Upper lobe of left lung (tissue), 4 donors: ENCODE results near the gene PTPN5.

ENCODE experiments used
- CTCF ChIP-seq, 6 experiments: fragments of 450-650 bp in 4 of 6; fragments of 200-600 bp in 2 of 6; sonication (generic) in 2 of 6; IDR thresholded peaks; one replicate each; pipeline ENCODE4 v1.5.1; 2016 to 2019; ENCODE audit warnings: antibody characterized with exemption in 6 of 6
- EP300 ChIP-seq, 4 donors: sonication (generic); formaldehyde crosslinking; IDR thresholded peaks; one replicate each; pipeline ENCODE4 v1.5.1; 2017; ENCODE audit warnings: antibody characterized with exemption in 4 of 4, control low read depth in 2 of 4
- POLR2A ChIP-seq, 4 donors: fragments of 450-650 bp; IDR thresholded peaks; one replicate each; pipeline ENCODE4 v1.5.1; 2016 to 2017; ENCODE audit warnings: antibody characterized with exemption in 4 of 4, mild to moderate bottlenecking in 2 of 4
- POLR2AphosphoS5 ChIP-seq, 2 donors: sonication (generic); formaldehyde crosslinking; IDR thresholded peaks; one replicate each; pipeline ENCODE4 v1.5.1; 2017; ENCODE audit warnings: antibody characterized with exemption in 2 of 2

DNA sequence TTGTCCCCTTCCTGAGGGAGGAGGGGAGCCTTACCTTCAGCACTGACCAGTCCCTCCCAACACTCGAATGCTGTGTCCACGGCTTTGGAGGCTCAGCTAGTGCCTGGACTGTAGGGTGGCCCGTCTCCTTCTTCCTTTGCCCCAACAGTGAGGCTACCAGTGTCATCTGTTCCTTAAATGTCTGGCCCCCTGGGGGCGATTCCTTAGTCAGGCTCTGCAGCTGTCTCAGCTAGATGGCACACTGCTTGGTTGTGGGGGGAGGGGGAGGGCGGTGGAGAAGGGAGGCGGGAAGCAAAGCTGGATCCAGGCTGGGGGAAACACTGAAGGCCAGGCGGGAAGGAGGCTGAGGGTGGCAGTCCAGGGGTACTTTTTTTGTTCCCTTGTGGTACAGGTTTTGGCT lies 65.6 kb downstream of the PTPN5 start, which contains the start of gene IGSF22:
- TF ChIP-seq CTCF (IDR thresholded peaks at IDR 0.05), result no peak
- TF ChIP-seq POLR2A (IDR thresholded peaks at IDR 0.05), result no peak
- no peak for TF ChIP-seq POLR2AphosphoS5 (IDR thresholded peaks at IDR 0.05)
- no peak for TF ChIP-seq EP300 (IDR thresholded peaks at IDR 0.05)
